Body of pancreas (tissue), 4 donors: ENCODE data around the gene HSP90B1. TPM values are rescaled to one million over a fixed set of nuclear protein-coding genes. Genes with fewer than 3 reads are reported as not detected.

Source experiments
- ATAC-seq: fragments of 150-250 bp; one replicate; pipeline ENCODE4 v1.9.1; 2016
- DNase-seq, 4 donors: peaks; one replicate each; pipeline ENCODE4 v3.0.0-alpha.2; 2019
- H3K27ac ChIP-seq, 4 donors: fragments of 200-600 bp; sonication (generic); 1 replicate in 3 of 4; 2 replicates in 1 of 4; pipeline versions ENCODE4 v1.5.1 to v1.6.1; 2016 to 2019; ENCODE audit warnings: mild to moderate bottlenecking in 1 of 4, mixed read lengths in 1 of 4, moderate library complexity in 1 of 4
- H3K27me3 ChIP-seq, 2 donors: fragments of 200-600 bp; sonication (generic); one replicate each; pipeline ENCODE4 v1.6.0; 2016; ENCODE audit warnings: mild to moderate bottlenecking in 1 of 2
- H3K36me3 ChIP-seq, 2 donors: fragments of 200-600 bp; sonication (generic); replicated peaks in 1 of 2; 2 replicates each; pipeline ENCODE4 v1.5.1; 2016; ENCODE audit warnings: low read depth in 2 of 2; ENCODE audit not compliant: insufficient read depth in 1 of 2
- H3K4me1 ChIP-seq: fragments of 200-600 bp; sonication (generic); one replicate; pipeline ENCODE4 v1.6.0; 2016
- H3K4me3 ChIP-seq, 2 donors: fragments of 200-600 bp; sonication (generic); 1 replicate in 1 of 2; 2 replicates in 1 of 2; pipeline ENCODE4 v1.5.1; 2016 to 2019
- H3K9me3 ChIP-seq, 3 donors: fragments of 200-600 bp; sonication (generic); 1 replicate in 2 of 3; 2 replicates in 1 of 3; pipeline ENCODE4 v1.5.1; 2016
- CTCF ChIP-seq, 7 experiments: fragments of 450-650 bp in 4 of 7; fragments of 200-600 bp in 3 of 7; sonication (generic) in 3 of 7; IDR thresholded peaks; one replicate each; pipeline ENCODE4 v1.5.1; 2016 to 2019; ENCODE audit warnings: antibody characterized with exemption in 7 of 7
- POLR2A ChIP-seq, 3 donors: fragments of 450-650 bp; IDR thresholded peaks; one replicate each; pipeline ENCODE4 v1.6.1; 2016; ENCODE audit warnings: antibody characterized with exemption in 3 of 3, mild to moderate bottlenecking in 2 of 3
- WGBS, 2 donors: methylation state at CpG; one replicate each; pipeline ENCODE4 v1.1.5; 2017; 5-methylcytosine and 5-hydroxymethylcytosine counted together
- intact Hi-C: fragments of 100-400 bp; cut with DNase I; formaldehyde crosslinking; loops from one replicate; pipeline ENCODE4 v1.15.1; 2023
- total RNA-seq, 2 donors: library from RNA; depleted of rRNA; stranded (reverse); fragments of >200 nt; gene quantifications; one replicate each; pipeline ENCODE4 v1.1.0, GENCODE V29; 2016

The HSP90B1 gene
- total RNA-seq, 2 donors from 2014 or later, result 216 to 628 TPM

DNA sequence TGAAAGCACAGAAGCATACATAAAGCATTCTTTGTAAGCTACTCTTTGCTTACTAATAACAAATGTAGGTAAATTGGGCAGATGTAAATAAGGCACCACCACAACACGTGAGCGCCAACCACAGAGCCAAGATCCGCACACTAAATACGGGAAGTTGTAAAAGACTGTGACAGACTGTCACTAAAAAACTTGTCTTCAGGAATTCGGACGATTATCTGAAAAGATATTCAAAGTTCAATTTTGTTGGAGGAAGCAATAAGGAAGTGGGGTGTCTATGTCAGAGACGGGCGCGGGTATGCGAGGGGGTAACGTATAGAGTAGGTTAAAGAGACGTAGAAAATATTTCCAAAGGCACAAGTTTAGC is 1.5 kb upstream of the HSP90B1 start:
- peak in 1 of 4 donors; percentile 15 for DNase-seq
- Histone ChIP-seq H3K4me3 (peak overlapping the region in 1 of 2 donors; percentile 51), H3K27ac (peak overlapping the region; percentile 80 to 96 (median 88)), H3K4me1 (peaks cover 33% of the 10 kb centered on the region), H3K9me3 (no peaks in the 10 kb centered on the region), H3K27me3 (no peaks in the 10 kb centered on the region), H3K36me3 (no peaks in the 10 kb centered on the region)
- no peak for ATAC-seq
- intact Hi-C loops, result no loop called here
- no peak for TF ChIP-seq POLR2A (IDR thresholded peaks at IDR 0.05)
- TF ChIP-seq CTCF (IDR thresholded peaks at IDR 0.05), result no peak
- whole genome bisulfite sequencing, 2 donors, result 34 to 38% methylated on average over 12 of the region's 12 CpGs

DNA sequence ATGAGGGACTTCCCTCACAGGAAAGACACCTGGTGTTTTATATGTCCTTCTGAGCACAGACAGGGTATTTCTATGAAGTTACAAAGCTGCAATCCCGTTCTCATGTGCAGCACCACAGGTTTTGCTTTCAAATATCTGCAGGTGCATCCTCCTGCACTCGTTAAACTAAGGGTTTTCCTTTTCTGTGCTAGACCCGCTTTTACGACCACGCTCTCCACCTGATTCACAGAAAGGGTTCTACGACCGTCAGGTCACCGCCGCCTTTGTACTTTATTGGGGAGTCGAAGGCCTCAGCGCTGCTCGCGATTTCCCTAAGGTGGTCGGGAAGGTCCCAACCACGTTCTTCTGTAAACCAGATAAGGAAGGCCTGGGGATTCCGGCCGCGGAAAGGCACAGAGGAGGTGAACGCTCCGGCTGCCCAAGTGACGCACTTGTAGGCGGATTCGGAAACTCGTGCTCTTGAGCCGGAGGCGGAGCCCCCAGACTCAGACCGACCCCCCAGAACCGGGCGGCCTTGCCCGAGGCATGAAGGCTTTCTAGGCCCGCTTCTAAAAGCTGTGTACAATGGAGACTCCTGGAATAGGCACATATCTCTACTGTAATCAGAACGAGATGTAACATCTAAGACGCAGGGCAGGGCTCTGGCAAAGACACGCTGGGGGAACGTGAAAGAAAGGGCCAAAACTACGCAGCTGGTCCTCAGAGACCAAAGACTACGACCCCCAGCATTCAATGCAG is 995 bp upstream of the HSP90B1 start:
- H3K27me3 ChIP-seq, result no peaks in the 10 kb centered on the region
- no peaks in the 10 kb centered on the region for H3K9me3 ChIP-seq
- peak overlapping the region; percentile 17 to 51 for H3K4me3 ChIP-seq
- H3K4me1 ChIP-seq, result peaks cover 39% of the 10 kb centered on the region
- WGBS, 2 donors, result 3 to 8% methylated on average over 23 to 37 of the region's 37 CpGs
- TF ChIP-seq POLR2A (IDR thresholded peaks at IDR 0.05), result peak in 2 of 3 donors; percentile 66 to 69
- TF ChIP-seq CTCF (IDR thresholded peaks at IDR 0.05), result no peak
- DNase-seq (peak; percentile 58 to 92 (median 78)), ATAC-seq (peak; percentile 74)
- intact Hi-C loops, result no loop called here
- H3K27ac ChIP-seq, result peak overlapping the region; percentile 80 to 96 (median 88)
- H3K36me3 ChIP-seq, result peaks cover 0 to 2% of the 10 kb centered on the region in 2 donors

DNA sequence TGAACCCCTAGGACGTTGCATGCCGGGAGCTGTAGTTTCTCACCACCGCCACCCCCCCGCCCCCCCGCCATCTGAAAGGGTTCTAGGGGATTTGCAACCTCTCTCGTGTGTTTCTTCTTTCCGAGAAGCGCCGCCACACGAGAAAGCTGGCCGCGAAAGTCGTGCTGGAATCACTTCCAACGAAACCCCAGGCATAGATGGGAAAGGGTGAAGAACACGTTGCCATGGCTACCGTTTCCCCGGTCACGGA is 501 bp upstream of the HSP90B1 start:
- 0% methylated on average over 5 to 18 of the region's 18 CpGs for WGBS, 2 donors

DNA sequence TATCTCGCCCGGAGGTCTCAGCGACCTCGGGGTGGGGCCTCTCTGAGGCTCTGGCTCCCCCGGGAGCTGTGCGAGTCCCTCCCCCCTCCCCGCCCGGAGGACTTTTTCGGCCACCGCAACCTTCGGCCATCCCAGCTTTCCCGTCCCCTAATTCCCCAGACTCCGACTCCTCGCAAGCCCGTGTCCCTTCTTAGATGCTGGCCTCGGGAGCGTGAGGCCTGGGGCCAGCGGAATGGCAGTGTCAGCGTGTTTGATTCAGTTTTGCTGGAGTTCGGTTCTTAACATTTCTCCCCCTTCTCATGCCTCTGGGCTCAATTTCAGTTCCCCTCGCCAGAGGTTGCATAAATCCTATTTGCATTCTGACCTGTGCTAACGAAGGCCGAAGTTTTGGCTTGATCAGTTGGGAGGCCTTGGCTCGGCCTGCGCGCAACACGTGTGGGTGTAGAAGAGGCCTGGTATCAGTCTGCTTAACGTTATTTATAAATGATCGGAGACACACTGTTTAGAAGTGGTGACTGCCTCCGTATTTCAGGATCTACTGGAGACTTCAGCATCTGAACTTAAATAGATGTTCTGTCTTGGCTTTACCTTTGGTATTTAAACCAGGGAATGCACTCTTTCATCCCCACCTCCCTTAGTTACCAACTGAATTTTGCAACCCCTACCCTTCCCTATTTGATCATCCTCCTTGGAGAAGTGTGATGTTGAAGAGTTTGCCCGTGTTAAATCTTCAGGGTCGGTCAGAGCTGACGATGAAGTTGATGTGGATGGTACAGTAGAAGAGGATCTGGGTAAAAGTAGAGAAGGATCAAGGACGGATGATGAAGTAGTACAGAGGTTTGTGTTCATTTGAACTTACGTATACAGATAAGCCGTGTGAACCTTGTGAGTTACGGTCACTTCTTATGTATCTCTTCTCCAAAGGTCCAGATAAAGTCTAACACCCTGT is 851 bp downstream of the HSP90B1 start:
- TF ChIP-seq POLR2A (IDR thresholded peaks at IDR 0.05) (no peak), CTCF (IDR thresholded peaks at IDR 0.05) (no peak)
- WGBS, 2 donors, result 1% methylated on average over 32 to 37 of the region's 37 CpGs
- H3K27ac ChIP-seq, result peak overlapping the region; percentile 55 to 91 (median 80)
- H3K9me3 ChIP-seq, result no peaks in the 10 kb centered on the region
- peak; percentile 45 to 60 (median 54) for DNase-seq
- ATAC-seq, result no peak
- no peaks in the 10 kb centered on the region for H3K27me3 ChIP-seq
- intact Hi-C loops, result no loop called here
- H3K36me3 ChIP-seq, result peaks cover 0 to 8% of the 10 kb centered on the region in 2 donors
- H3K4me3 ChIP-seq, result peak overlapping the region; percentile 65 to 97
- H3K4me1 ChIP-seq, result peaks cover 55% of the 10 kb centered on the region

More for the DNA sequence above, 501 bp upstream of the HSP90B1 start:
- ATAC-seq, result no peak
- Histone ChIP-seq H3K27ac (peak overlapping the region; percentile 80 to 96 (median 88)), H3K36me3 (peaks cover 0 to 5% of the 10 kb centered on the region in 2 donors), H3K4me3 (peak overlapping the region; percentile 17 to 51), H3K27me3 (no peaks in the 10 kb centered on the region), H3K4me1 (peaks cover 44% of the 10 kb centered on the region), H3K9me3 (no peaks in the 10 kb centered on the region)
- no peak for DNase-seq
- intact Hi-C loops, result no loop called here
- TF ChIP-seq POLR2A (IDR thresholded peaks at IDR 0.05) (no peak), CTCF (IDR thresholded peaks at IDR 0.05) (no peak)
